Mammary epithelial cell (primary cell): ENCODE measurements around the gene GEMIN7.

Experiments used
- CTCF ChIP-seq, 2 donors: IDR thresholded peaks in 1 of 2; conservative IDR thresholded peaks in 1 of 2; 2 replicates each; pipeline ENCODE4 v1.5.1; 2011 to 2012; ENCODE audit warnings: inconsistent platforms in 2 of 2, low read length in 2 of 2, mild to moderate bottlenecking in 2 of 2, control low read depth in 1 of 2, low read depth in 1 of 2; ENCODE audit not compliant: insufficient read depth in 1 of 2; ENCODE audit errors: extremely low read depth in 1 of 2
- EZH2 ChIP-seq: IDR thresholded peaks from 2 replicates; pipeline ENCODE4 v1.6.1; 2012; ENCODE audit warnings: low read length, inconsistent platforms, borderline replicate concordance

- TF ChIP-seq CTCF (conservative IDR thresholded peaks at IDR 0.05 in 1 of 2, IDR thresholded peaks at IDR 0.05 in 1 of 2; ENCODE audit: extremely low read depth in 1 of 2, insufficient read depth in 1 of 2, low read depth in 1 of 2, low read length in 2 of 2) (no peak), EZH2 (no peak)
Measured at GRCh38 chr19:45104658-45105349, 25.7 kb downstream of the GEMIN7 start.
